Astrocyte of the spinal cord (primary cell): Measurements from ENCODE around the gene KRT71.
A peak's percentile ranks its signal among the peaks of the same experiment; 100 is the strongest.

Experiments
- DNase-seq: peaks from one replicate; pipeline ENCODE4 v3.0.0; 2011; ENCODE audit warnings: low read depth, low spot score
- H3K4me3 ChIP-seq: 2 replicates; pipeline ENCODE4 v1.5.1; 2011; ENCODE audit warnings: low read depth, mild to moderate bottlenecking, low read length, moderate library complexity
- in situ Hi-C: cut with HindIII; loops from 2 replicates; pipeline ENCODE4 v1.10.0; 2017; ENCODE audit warnings: low sequenced_read_pairs
- TF ChIP-seq, protein P1 (sequence below): IDR thresholded peaks from 2 replicates; pipeline ENCODE4 v1.5.1; 2012; ENCODE audit warnings: low read depth, mild to moderate bottlenecking, low read length, inconsistent platforms

KRT71 gene

DNA sequence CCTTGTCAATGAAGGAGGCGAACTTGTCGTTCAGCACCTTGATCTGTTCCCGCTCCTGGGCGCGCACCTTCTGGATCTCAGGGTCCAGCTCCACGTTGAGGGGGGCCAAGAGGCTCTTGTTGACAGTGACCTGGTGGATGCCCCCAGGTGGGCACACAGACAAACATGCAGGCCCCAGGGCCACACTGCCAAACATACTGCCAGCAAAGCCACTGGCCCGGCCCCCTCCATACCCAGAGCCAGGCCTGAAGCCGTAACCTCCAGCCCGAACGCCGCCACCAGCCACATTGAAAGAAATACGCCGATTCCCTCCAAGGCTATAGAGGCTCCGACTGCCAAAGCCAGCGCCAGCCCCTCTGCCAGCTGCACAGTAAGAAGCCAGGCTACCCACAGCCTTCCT, 20.4 kb upstream of the KRT71 start:
- in situ Hi-C loops = no loop called here
- no peak overlapping the region for H3K4me3 ChIP-seq
- no peak for DNase-seq
- TF ChIP-seq, protein P1, sequence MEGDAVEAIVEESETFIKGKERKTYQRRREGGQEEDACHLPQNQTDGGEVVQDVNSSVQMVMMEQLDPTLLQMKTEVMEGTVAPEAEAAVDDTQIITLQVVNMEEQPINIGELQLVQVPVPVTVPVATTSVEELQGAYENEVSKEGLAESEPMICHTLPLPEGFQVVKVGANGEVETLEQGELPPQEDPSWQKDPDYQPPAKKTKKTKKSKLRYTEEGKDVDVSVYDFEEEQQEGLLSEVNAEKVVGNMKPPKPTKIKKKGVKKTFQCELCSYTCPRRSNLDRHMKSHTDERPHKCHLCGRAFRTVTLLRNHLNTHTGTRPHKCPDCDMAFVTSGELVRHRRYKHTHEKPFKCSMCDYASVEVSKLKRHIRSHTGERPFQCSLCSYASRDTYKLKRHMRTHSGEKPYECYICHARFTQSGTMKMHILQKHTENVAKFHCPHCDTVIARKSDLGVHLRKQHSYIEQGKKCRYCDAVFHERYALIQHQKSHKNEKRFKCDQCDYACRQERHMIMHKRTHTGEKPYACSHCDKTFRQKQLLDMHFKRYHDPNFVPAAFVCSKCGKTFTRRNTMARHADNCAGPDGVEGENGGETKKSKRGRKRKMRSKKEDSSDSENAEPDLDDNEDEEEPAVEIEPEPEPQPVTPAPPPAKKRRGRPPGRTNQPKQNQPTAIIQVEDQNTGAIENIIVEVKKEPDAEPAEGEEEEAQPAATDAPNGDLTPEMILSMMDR = no peak

DNA sequence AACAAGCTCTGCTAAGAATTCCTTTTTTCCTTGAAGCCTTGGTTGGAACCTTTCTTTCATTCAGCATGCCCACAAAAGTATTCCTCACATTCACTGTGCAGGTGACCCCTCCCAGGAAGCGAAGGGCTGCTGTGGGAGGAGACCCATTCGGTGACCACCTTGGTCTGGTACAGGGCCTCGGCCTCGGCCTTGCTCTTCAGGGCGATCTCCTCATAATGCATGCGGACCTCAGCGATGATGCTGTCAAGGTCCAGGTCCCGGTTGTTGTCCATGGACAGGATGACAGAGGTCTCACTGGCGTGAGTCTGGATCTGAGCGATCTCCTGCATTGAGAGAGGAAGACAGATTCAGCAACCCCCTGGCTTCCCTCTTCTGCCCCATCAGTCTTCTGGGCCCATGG, 17.6 kb upstream of the KRT71 start:
- TF ChIP-seq, protein P1 = no peak
- in situ Hi-C loops = no loop called here

DNA sequence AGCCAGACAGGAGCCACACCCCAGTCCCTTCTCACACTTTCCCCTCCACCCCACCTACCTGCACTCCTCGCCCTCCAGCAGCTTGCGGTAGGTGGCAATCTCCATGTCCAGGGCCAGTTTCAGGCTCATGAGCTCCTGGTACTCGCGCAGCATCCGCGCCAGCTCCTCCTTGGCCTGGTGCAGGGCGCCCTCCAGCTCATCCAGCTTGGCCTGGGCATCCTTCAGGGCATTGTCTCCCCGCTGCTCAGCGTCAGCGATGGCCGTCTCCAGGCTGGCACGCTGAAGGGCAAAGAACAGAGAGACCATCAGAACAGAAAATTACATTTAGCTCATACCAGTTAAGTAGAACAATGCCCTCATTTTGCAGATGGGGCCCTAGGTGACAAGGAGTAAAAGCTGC, 15.2 kb upstream of the KRT71 start:
- in situ Hi-C loops = no loop called here

More for the DNA sequence above, 17.6 kb upstream of the KRT71 start:
- no peak for DNase-seq
- H3K4me3 ChIP-seq = no peak overlapping the region

DNA sequence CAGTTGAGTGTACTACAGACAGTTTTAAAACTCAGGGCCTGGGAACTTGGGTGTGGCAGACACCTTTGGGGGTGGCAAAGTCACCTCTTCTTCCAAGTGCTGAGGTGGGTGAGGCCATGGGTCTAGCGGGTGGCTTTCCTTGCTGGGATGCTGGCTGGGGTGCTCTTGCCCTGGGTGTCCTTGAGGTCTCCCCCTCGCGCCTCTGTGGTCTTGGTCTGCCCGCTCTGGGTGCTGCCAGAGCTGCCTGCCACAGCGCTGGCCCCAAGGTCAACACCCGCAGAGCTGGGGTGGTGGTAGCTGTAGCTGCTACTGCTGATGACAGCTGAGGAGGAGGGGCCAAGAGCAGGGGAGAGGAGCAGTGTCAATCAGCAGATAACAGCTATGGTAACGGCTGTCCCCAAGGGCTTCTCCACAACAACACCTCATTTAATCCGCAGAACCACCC, 13.9 kb upstream of the KRT71 start:
- no peak overlapping the region for H3K4me3 ChIP-seq
- TF ChIP-seq, protein P1 = no peak
- no peak for DNase-seq
- in situ Hi-C loops = no loop called here

More for the DNA sequence above, 15.2 kb upstream of the KRT71 start:
- DNase-seq = no peak
- H3K4me3 ChIP-seq = no peak overlapping the region
- TF ChIP-seq, protein P1 = no peak

DNA sequence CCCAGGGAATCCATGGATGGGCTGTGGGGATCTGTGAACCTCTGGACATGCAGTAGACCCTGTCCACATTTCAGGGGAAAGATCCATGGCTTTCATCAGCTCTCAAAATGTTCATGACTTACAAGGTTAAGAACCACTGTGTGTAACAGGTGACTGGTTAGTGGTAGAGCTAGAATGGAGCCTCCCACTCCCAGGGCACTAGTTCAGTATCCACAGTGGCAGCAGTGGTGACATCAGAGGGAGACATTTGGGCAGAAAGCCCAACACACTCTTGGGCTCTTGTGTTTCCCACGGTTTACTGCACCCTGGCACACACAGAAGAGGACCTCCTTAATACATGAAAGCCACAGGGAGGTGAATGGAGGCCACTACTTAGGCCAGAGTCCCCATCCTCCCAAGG, 11.6 kb upstream of the KRT71 start:
- H3K4me3 ChIP-seq = no peak overlapping the region
- TF ChIP-seq, protein P1 = no peak
- no peak for DNase-seq
- in situ Hi-C loops = no loop called here

DNA sequence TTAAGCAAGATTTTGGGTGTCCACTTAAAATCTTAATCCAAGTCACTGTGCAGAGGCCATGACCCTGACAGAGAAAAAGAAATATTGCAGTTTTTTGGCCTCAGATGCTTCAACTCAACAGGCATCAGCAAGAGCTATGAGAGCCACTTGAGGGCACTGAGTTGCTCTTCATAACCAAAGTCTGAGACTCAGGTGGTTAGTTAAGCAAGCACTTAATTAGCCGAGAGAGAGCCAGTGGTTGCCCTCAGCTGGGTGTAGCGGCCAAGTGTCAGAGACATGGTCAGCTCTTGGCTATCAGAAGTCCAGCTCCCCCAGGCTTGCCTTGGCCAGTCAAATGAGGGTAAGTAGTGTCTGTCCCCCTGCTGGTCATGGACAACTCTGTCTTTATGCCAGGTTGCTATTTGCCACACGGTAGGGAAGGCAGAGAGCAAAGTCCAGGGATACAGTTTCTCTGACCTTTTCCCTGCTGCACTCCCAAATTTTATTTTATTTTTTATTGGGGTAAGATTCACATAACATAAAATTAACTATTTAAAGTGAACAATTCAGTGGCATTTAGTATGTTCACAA, 9.0 kb upstream of the KRT71 start:
- in situ Hi-C loops = no loop called here
- no peak for DNase-seq
- TF ChIP-seq, protein P1 = peak; percentile 22
- no peak overlapping the region for H3K4me3 ChIP-seq
